DOHH2 (cell line): ENCODE measurements around the gene KIF2C.

ENCODE experiments used
- H3F3A ChIP-seq: fragments of 200-600 bp; sonication (generic), shearing (Covaris generic); 2 replicates; pipeline ENCODE4 v1.6.0; 2016; ENCODE audit warnings: antibody characterized with exemption, mild to moderate bottlenecking; ENCODE audit not compliant: control insufficient read depth, insufficient read depth
- H3K27ac ChIP-seq: fragments of 200-600 bp; sonication (generic); 2 replicates; pipeline ENCODE4 v1.5.1; 2014; ENCODE audit warnings: low read depth, mild to moderate bottlenecking, low read length, moderate library complexity
- H3K27me3 ChIP-seq: fragments of 200-600 bp; sonication (generic); 2 replicates; pipeline ENCODE4 v1.6.1; 2014; ENCODE audit warnings: mild to moderate bottlenecking, low read length, mixed read lengths; ENCODE audit not compliant: control insufficient read depth
- H3K36me3 ChIP-seq: fragments of 200-600 bp; sonication (generic); 2 replicates; pipeline ENCODE4 v1.6.1; 2014; ENCODE audit warnings: mild to moderate bottlenecking, low read length, moderate library complexity, mixed read lengths; ENCODE audit not compliant: control insufficient read depth
- H3K4me1 ChIP-seq: fragments of 200-600 bp; sonication (generic); 2 replicates; pipeline ENCODE4 v1.6.1; 2014; ENCODE audit warnings: mild to moderate bottlenecking, low read length, mixed read lengths; ENCODE audit not compliant: control insufficient read depth
- H3K4me2 ChIP-seq: fragments of 200-600 bp; sonication (generic); 2 replicates; pipeline ENCODE4 v1.6.0; 2014; ENCODE audit warnings: mild to moderate bottlenecking, low read length, moderate library complexity
- H3K4me3 ChIP-seq: fragments of 200-600 bp; sonication (generic); 2 replicates; pipeline ENCODE4 v1.5.1; 2014; ENCODE audit warnings: mild to moderate bottlenecking, low read length, mixed read lengths
- H3K79me2 ChIP-seq: fragments of 200-600 bp; sonication (generic); 2 replicates; pipeline ENCODE4 v1.6.1; 2014; ENCODE audit warnings: mild to moderate bottlenecking, low read length, mixed read lengths; ENCODE audit not compliant: control insufficient read depth
- H3K9me2 ChIP-seq: fragments of 200-600 bp; sonication (generic); replicated peaks from 2 replicates; pipeline ENCODE4 v1.6.1; 2014; ENCODE audit warnings: mild to moderate bottlenecking, low read length, mixed read lengths; ENCODE audit not compliant: control insufficient read depth
- H3K9me3 ChIP-seq: fragments of 200-600 bp; sonication (generic); 2 replicates; pipeline ENCODE4 v1.6.1; 2014; ENCODE audit warnings: antibody characterized with exemption, low read length, mixed read lengths; ENCODE audit not compliant: control insufficient read depth, insufficient read depth
- H4K20me1 ChIP-seq: fragments of 200-600 bp; sonication (generic); 2 replicates; pipeline ENCODE4 v1.6.0; 2014; ENCODE audit warnings: low read depth, mild to moderate bottlenecking, antibody characterized with exemption, low read length, moderate library complexity; ENCODE audit not compliant: control insufficient read depth, insufficient read depth
- CTCF ChIP-seq: fragments of 200-600 bp; sonication (generic); IDR thresholded peaks from one replicate; pipeline ENCODE4 v1.5.1; 2014; ENCODE audit warnings: antibody characterized with exemption, mild to moderate bottlenecking, low read depth, low read length; ENCODE audit not compliant: poor library complexity, severe bottlenecking
- EZH2phosphoT487 ChIP-seq: fragments of 200-600 bp; sonication (generic); IDR thresholded peaks from 2 replicates; pipeline ENCODE4 v1.6.1; 2017; ENCODE audit warnings: borderline replicate concordance, mild to moderate bottlenecking, antibody characterized with exemption, low read length, moderate library complexity, mixed read lengths

Gene KIF2C

DNA sequence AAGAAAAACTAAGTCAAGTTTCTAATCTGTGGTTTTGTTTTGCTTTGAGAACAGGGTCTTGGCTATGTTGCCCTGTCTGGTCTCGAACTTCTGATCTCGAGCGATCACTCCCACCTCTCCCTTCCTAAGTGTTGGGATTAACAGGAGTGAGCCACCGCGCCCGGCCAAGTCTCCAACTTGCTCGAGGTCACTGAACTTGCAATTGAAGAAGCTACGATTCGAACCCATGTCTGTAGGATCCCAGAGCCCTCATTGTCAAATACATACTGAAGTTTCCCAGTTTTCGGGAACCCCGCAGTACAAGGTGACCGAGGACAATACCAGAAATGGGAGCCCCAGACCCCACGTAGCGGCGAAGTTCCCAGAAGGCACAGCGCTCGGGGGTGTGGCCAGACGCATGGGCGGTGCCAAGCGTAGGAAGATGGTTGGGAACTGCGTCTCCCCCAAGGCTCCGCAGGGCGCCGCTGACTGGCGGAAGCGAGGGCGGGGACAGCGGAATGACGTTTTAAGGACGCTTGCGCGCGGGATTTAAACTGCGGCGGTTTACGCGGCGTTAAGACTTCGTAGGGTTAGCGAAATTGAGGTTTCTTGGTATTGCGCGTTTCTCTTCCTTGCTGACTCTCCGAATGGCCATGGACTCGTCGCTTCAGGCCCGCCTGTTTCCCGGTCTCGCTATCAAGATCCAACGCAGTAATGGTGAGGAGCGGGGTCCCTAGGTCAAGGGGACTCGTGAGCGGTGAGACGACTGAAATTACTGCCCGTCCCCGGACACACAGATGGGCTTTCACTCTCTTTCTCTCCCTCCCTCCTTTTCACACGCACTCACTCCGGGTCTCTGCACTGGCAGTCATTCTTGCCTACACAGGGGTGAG lies at the start of gene KIF2C:
KIF2C (plus strand) TSS at position 531 of the 872 bp plus-strand sequence; CDS start at position 627, 96 bp downstream.
- Histone ChIP-seq H3K9me2 (no peaks in the 10 kb centered on the region), H3K4me2 (peak within 1 kb of the TSS; percentile 83), H3K79me2 (peaks cover 53% of the 10 kb centered on the region), H3K4me1 (peaks cover 28% of the 10 kb centered on the region), H3F3A (peaks cover 3% of the 10 kb centered on the region; the same call in 1 of the 2 replicates), H3K36me3 (peaks cover 44% of the 10 kb centered on the region), H4K20me1 (no peaks in the 10 kb centered on the region), H3K27me3 (no peaks in the 10 kb centered on the region), H3K4me3 (peak within 1 kb of the TSS; percentile 88), H3K27ac (peak within 1 kb of the TSS; percentile 61), H3K9me3 (no peaks in the 10 kb centered on the region)
- TF ChIP-seq CTCF (no peak), EZH2phosphoT487 (no peak)

- TF ChIP-seq CTCF (no peak), EZH2phosphoT487 (no peak)
- no peaks in the 10 kb centered on the region for H4K20me1 ChIP-seq
- peaks cover 48% of the 10 kb centered on the region for H3K4me1 ChIP-seq
- H3K4me3 ChIP-seq: no peak overlapping the region
- no peaks in the 10 kb centered on the region for H3K79me2 ChIP-seq
- H3K4me2 ChIP-seq: no peak overlapping the region
- H3K36me3 ChIP-seq: no peaks in the 10 kb centered on the region
- H3K27me3 ChIP-seq: no peaks in the 10 kb centered on the region
- H3F3A ChIP-seq: peaks cover 4% of the 10 kb centered on the region; the same call in 1 of the 2 replicates
- no peaks in the 10 kb centered on the region for H3K9me3 ChIP-seq
- H3K27ac ChIP-seq: no peak overlapping the region
- H3K9me2 ChIP-seq: no peaks in the 10 kb centered on the region
Measured at GRCh38 chr1:44693159-44693558, 46.5 kb upstream of the KIF2C start.

- H3K27ac ChIP-seq: no peak overlapping the region
- H3K79me2 ChIP-seq: no peaks in the 10 kb centered on the region
- no peak overlapping the region for H3K4me3 ChIP-seq
- no peaks in the 10 kb centered on the region for H4K20me1 ChIP-seq
- TF ChIP-seq CTCF (no peak), EZH2phosphoT487 (no peak)
- H3K9me2 ChIP-seq: no peaks in the 10 kb centered on the region
- peaks cover 53% of the 10 kb centered on the region for H3K4me1 ChIP-seq
- peaks cover 4% of the 10 kb centered on the region; the same call in 1 of the 2 replicates for H3F3A ChIP-seq
- H3K27me3 ChIP-seq: no peaks in the 10 kb centered on the region
- H3K9me3 ChIP-seq: no peaks in the 10 kb centered on the region
- no peak overlapping the region for H3K4me2 ChIP-seq
- H3K36me3 ChIP-seq: no peaks in the 10 kb centered on the region
Measured at GRCh38 chr1:44693900-44694299, 45.7 kb upstream of the KIF2C start.
